COR-L47 (cell line): ENCODE measurements around the gene PHACTR2.

Source experiments
- DNase-seq: peaks from one replicate; lab custom pipeline; 2025; lab: John Stamatoyannopoulos, UW

PHACTR2 gene

GRCh38 chr6:143675382-143675900 lies 2.3 kb upstream of the PHACTR2 start:
- no peak for DNase-seq

- DNase-seq: no peak
These were observed 1.8 kb upstream of the PHACTR2 start for GRCh38 chr6:143675946-143676345.

- DNase-seq: peak; percentile 17
These were observed 1.2 kb upstream of the PHACTR2 start for GRCh38 chr6:143676437-143677045.

GRCh38 chr6:143677577-143677890 lies 231 bp upstream of the PHACTR2 start:
- DNase-seq: no peak

GRCh38 chr6:143679041-143679440 lies 1.3 kb downstream of the PHACTR2 start:
- DNase-seq: no peak

- no peak for DNase-seq
These were observed 2.4 kb downstream of the PHACTR2 start for GRCh38 chr6:143680141-143680540.

- DNase-seq: no peak
These were observed 5.0 kb downstream of the PHACTR2 start for GRCh38 chr6:143682805-143683204.

GRCh38 chr6:143684486-143684885 lies 6.7 kb downstream of the PHACTR2 start:
- no peak for DNase-seq

GRCh38 chr6:143685653-143686052 lies 7.9 kb downstream of the PHACTR2 start:
- no peak for DNase-seq

GRCh38 chr6:143687591-143687990 lies 9.8 kb downstream of the PHACTR2 start:
- DNase-seq: no peak

GRCh38 chr6:143688681-143689080 lies 10.9 kb downstream of the PHACTR2 start:
- no peak for DNase-seq

- DNase-seq: no peak
These were observed 12.1 kb downstream of the PHACTR2 start for GRCh38 chr6:143689852-143690251.

- DNase-seq: no peak
These were observed 13.4 kb downstream of the PHACTR2 start for GRCh38 chr6:143691155-143691554.

GRCh38 chr6:143691900-143692636 lies 14.3 kb downstream of the PHACTR2 start:
- DNase-seq: no peak

GRCh38 chr6:143692696-143693095 lies 14.9 kb downstream of the PHACTR2 start:
- DNase-seq: no peak

GRCh38 chr6:143694013-143694412 lies 16.2 kb downstream of the PHACTR2 start:
- DNase-seq: no peak

- no peak for DNase-seq
These were observed 16.8 kb downstream of the PHACTR2 start for GRCh38 chr6:143694560-143694959.

- no peak for DNase-seq
These were observed 17.6 kb downstream of the PHACTR2 start for GRCh38 chr6:143695130-143695968.

GRCh38 chr6:143695969-143696663 lies 18.4 kb downstream of the PHACTR2 start:
- DNase-seq: no peak

- DNase-seq: no peak
These were observed 18.9 kb downstream of the PHACTR2 start for GRCh38 chr6:143696664-143697000.

- DNase-seq: no peak
These were observed 19.5 kb downstream of the PHACTR2 start for GRCh38 chr6:143697076-143697800.

- no peak for DNase-seq
These were observed 20.6 kb downstream of the PHACTR2 start for GRCh38 chr6:143698329-143698728.
